Transverse colon (tissue), 4 donors: ENCODE measurements around the gene FRS3. TPM values are rescaled to one million over a fixed set of nuclear protein-coding genes. Genes with fewer than 3 reads are reported as not detected.

Source experiments
- DNase-seq: peaks from one replicate; pipeline ENCODE4 v3.0.0-alpha.2; 2019
- H3K27ac ChIP-seq, 4 donors: fragments of 200-600 bp; sonication (generic); 2 replicates each; pipeline ENCODE4 v1.5.1; 2016 to 2018; ENCODE audit warnings: inconsistent platforms in 4 of 4
- H3K27me3 ChIP-seq: fragments of 200-600 bp; sonication (generic); 2 replicates; pipeline ENCODE4 v1.5.1; 2017; ENCODE audit warnings: inconsistent platforms
- H3K36me3 ChIP-seq, 4 donors: fragments of 200-600 bp; sonication (generic); 2 replicates each; pipeline ENCODE4 v1.5.1; 2017 to 2019; ENCODE audit warnings: inconsistent platforms in 4 of 4
- H3K4me1 ChIP-seq, 4 donors: fragments of 200-600 bp; sonication (generic); 2 replicates each; pipeline ENCODE4 v1.5.1; 2017 to 2020; ENCODE audit warnings: inconsistent platforms in 4 of 4
- H3K4me3 ChIP-seq, 4 donors: fragments of 200-600 bp; sonication (generic); 1 replicate in 1 of 4; 2 replicates in 3 of 4; pipeline versions ENCODE4 v1.5.1 to v1.6.1; 2017 to 2019; ENCODE audit warnings: inconsistent platforms in 4 of 4
- H3K9me3 ChIP-seq, 2 donors: fragments of 200-600 bp; sonication (generic); 2 replicates each; pipeline ENCODE4 v1.5.1; 2017 to 2019; ENCODE audit warnings: inconsistent platforms in 2 of 2
- EP300 ChIP-seq: sonication (generic); formaldehyde crosslinking; IDR thresholded peaks from one replicate; pipeline ENCODE4 v1.6.1; 2017; ENCODE audit warnings: antibody characterized with exemption, low read depth
- POLR2A ChIP-seq: fragments of 450-650 bp; IDR thresholded peaks from one replicate; pipeline ENCODE4 v1.6.1; 2016; ENCODE audit warnings: antibody characterized with exemption, mild to moderate bottlenecking, moderate library complexity
- POLR2AphosphoS5 ChIP-seq, 3 donors: sonication (generic); formaldehyde crosslinking; IDR thresholded peaks; one replicate each; pipeline ENCODE4 v1.6.1; 2016; ENCODE audit warnings: antibody characterized with exemption in 3 of 3
- WGBS, 2 donors: methylation state at CpG; one replicate each; pipeline ENCODE4 v1.1.5; 2018; ENCODE audit warnings: low coverage in 1 of 2; 5-methylcytosine and 5-hydroxymethylcytosine counted together
- in situ Hi-C, 4 donors: fragments of 200-750 bp; cut with MboI; loops; one replicate each; pipeline versions ENCODE4 v1.15.0 to v1.15.1; 2017; ENCODE audit warnings: low sequenced_read_pairs in 3 of 4, low pct_ligation_motif_present in 1 of 4, low pct_unique_long_range_greater_than_20kb in 1 of 4
- intact Hi-C: fragments of 100-400 bp; cut with DNase I; formaldehyde crosslinking; loops from one replicate; pipeline ENCODE4 v1.15.1; 2023; ENCODE audit warnings: low total_unique reads
- total RNA-seq, 4 donors: library from RNA; depleted of rRNA; stranded (reverse); fragments of >200 nt; gene quantifications; one replicate each; pipeline ENCODE4 v1.1.0, GENCODE V29; 2016
- TF ChIP-seq, protein P1 (sequence below), 5 experiments: fragments of 200-600 bp in 3 of 5; fragments of 450-650 bp in 2 of 5; sonication (generic) in 3 of 5; IDR thresholded peaks; 1 replicate in 2 of 5; 2 replicates in 3 of 5; pipeline ENCODE4 v1.5.1; 2016 to 2017; ENCODE audit warnings: antibody characterized with exemption in 5 of 5, inconsistent platforms in 3 of 5, mild to moderate bottlenecking in 2 of 5, moderate library complexity in 1 of 5

FRS3 gene
- total RNA-seq, 4 donors from 2014 or later: 2.8 to 4.5 (median 3.2) TPM

DNA sequence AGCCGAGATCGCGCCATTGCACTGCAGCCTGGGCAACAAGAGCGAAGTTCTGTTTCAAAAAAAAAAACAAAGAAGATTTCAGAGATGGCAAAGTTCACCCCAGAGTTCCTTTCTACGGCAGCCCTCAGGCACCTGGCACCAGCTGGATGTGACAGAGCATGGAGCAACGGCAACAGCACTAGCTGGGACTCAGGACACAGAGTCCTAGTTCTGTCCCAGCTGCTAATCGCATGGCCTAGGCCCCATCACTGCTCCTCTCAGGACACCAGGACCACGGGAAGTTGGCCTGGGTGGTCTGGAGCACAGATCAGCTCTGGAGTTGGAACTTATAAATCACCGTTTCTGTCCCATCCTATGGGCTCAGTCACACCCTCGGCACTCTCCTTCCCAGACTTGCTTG is 33.6 kb downstream of the FRS3 start:
- TF ChIP-seq EP300: no peak
- no peak for TF ChIP-seq POLR2A
- no peak for TF ChIP-seq POLR2AphosphoS5 (IDR thresholded peaks at IDR 0.05)
- TF ChIP-seq, protein P1, sequence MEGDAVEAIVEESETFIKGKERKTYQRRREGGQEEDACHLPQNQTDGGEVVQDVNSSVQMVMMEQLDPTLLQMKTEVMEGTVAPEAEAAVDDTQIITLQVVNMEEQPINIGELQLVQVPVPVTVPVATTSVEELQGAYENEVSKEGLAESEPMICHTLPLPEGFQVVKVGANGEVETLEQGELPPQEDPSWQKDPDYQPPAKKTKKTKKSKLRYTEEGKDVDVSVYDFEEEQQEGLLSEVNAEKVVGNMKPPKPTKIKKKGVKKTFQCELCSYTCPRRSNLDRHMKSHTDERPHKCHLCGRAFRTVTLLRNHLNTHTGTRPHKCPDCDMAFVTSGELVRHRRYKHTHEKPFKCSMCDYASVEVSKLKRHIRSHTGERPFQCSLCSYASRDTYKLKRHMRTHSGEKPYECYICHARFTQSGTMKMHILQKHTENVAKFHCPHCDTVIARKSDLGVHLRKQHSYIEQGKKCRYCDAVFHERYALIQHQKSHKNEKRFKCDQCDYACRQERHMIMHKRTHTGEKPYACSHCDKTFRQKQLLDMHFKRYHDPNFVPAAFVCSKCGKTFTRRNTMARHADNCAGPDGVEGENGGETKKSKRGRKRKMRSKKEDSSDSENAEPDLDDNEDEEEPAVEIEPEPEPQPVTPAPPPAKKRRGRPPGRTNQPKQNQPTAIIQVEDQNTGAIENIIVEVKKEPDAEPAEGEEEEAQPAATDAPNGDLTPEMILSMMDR (IDR thresholded peaks at IDR 0.05): no peak
- no peak for DNase-seq
- no peaks in the 10 kb centered on the region for H3K36me3 ChIP-seq
- H3K9me3 ChIP-seq: no peaks in the 10 kb centered on the region
- in situ Hi-C loops (no loop called here), intact Hi-C loops (no loop called here)
- H3K27me3 ChIP-seq: no peaks in the 10 kb centered on the region
- WGBS, 2 donors: 86 to 90% methylated on average over 5 to 10 of the region's 10 CpGs
- H3K4me3 ChIP-seq: no peak overlapping the region
- H3K27ac ChIP-seq: no peak overlapping the region
- H3K4me1 ChIP-seq: peaks cover 6 to 15% (median 11%) of the 10 kb centered on the region in 4 donors

DNA sequence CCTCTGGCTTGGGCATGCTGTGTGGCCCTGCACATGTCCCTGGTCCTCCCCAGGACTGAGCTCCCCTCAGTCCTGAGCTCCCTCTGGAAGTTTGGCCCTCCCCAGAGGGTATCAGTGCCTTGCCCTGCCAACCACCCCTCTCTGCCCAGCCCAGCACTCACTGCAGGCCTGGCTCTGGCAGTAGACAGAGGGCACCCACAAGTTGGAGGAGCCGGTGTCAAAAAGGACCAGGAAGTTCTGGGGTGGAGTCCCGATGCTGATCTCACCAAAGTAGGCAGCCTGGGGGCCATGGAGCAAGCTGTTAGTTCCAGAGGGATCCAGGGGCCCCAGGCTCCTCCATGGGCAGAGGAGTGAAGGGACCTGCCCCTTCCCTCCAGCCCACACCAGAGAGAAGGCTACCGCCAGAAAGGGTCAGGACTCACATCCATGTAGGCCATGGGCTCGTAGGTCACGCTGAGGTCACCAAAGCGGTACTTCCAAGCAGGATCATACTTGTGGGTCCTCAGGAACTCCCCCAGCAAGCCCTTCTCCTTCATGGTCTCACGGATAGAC is 35.4 kb downstream of the FRS3 start:
- Histone ChIP-seq H3K4me3 (no peak overlapping the region), H3K36me3 (no peaks in the 10 kb centered on the region), H3K27me3 (no peaks in the 10 kb centered on the region), H3K4me1 (peaks cover 11 to 23% (median 16%) of the 10 kb centered on the region in 4 donors), H3K9me3 (no peaks in the 10 kb centered on the region), H3K27ac (no peak overlapping the region)
- DNase-seq: no peak
- intact Hi-C loops (no loop called here), in situ Hi-C loops (no loop called here)
- TF ChIP-seq POLR2A: no peak
- TF ChIP-seq, protein P1 (IDR thresholded peaks at IDR 0.05): no peak
- 84% methylated on average over 7 of the region's 7 CpGs; no CpG with 5 or more reads in 1 of the 2 donors for WGBS, 2 donors

DNA sequence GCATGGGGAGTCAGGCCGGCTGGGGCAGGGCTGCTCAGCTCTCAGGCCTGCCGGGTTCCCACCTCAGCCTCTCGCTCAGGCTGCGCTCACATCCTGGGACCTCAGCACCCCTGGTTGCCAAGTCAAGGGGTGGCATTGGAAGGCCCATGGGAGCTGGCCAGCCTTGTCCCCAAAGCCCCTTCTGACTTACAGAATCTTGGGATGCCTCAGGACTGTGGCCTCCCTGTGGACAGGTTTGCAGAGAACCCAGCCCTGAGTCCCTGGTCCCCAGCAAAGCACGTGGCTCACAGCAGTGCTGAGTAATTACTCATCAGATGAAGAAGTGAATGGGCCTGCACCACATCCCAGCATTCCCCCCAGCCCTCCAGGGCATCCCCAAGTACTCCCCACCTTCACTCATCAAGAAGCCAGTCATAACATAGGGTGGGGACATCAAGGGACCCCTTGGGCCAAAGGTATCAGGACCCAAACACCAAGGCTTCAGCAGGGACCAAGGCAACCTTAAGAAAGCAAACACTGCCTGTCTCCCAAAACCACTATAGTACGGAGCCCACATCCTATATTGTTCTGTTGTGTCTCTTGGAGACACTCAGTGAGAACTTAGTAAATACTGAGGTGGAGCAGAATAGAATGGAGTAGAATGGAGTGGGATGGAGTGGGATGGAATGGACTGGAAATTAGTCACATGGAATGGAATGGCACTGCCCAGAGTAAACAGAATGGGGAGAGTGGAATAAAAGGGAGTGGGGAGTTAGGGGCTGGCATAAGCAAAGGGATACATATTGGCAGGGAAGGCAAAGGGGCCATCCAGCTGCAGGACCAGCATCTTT is 36.1 kb downstream of the FRS3 start:
- Histone ChIP-seq H3K27me3 (no peaks in the 10 kb centered on the region), H3K4me1 (peaks cover 11 to 23% (median 16%) of the 10 kb centered on the region in 4 donors), H3K36me3 (no peaks in the 10 kb centered on the region), H3K27ac (no peak overlapping the region), H3K4me3 (no peak overlapping the region), H3K9me3 (no peaks in the 10 kb centered on the region)
- intact Hi-C loops (no loop called here), in situ Hi-C loops (no loop called here)
- WGBS, 2 donors: 90% methylated on average over 6 of the region's 6 CpGs; no CpG with 5 or more reads in 1 of the 2 donors
- TF ChIP-seq, protein P1 (IDR thresholded peaks at IDR 0.05): no peak
- no peak for TF ChIP-seq EP300
- TF ChIP-seq POLR2AphosphoS5 (IDR thresholded peaks at IDR 0.05): no peak
- no peak for TF ChIP-seq POLR2A
- no peak for DNase-seq

- intact Hi-C loops (no loop called here), in situ Hi-C loops (no loop called here)
- H3K36me3 ChIP-seq: no peaks in the 10 kb centered on the region
- peak; percentile 82 for DNase-seq
- H3K9me3 ChIP-seq: no peaks in the 10 kb centered on the region
- H3K27me3 ChIP-seq: no peaks in the 10 kb centered on the region
- H3K4me1 ChIP-seq: peaks cover 11 to 23% (median 16%) of the 10 kb centered on the region in 4 donors
- peak overlapping the region; percentile 81 to 90 (median 85) for H3K27ac ChIP-seq
- TF ChIP-seq, protein P1 (IDR thresholded peaks at IDR 0.05): no peak
- peak; percentile 12 for TF ChIP-seq POLR2A
- TF ChIP-seq POLR2AphosphoS5 (IDR thresholded peaks at IDR 0.05): peak in 2 of 3 donors; percentile 8 to 37
- no peak for TF ChIP-seq EP300
- H3K4me3 ChIP-seq: no peak overlapping the region
- WGBS, 2 donors: 66 to 72% methylated on average over 13 to 20 of the region's 20 CpGs
Observed at GRCh38 chr6:41741625-41742490, 37.8 kb downstream of the FRS3 start.
